DOHH2 (cell line): ENCODE measurements around the gene FARS2.

ENCODE experiments used
- H3F3A ChIP-seq: fragments of 200-600 bp; sonication (generic), shearing (Covaris generic); 2 replicates; pipeline ENCODE4 v1.6.0; 2016; ENCODE audit warnings: antibody characterized with exemption, mild to moderate bottlenecking; ENCODE audit not compliant: control insufficient read depth, insufficient read depth
- H3K27ac ChIP-seq: fragments of 200-600 bp; sonication (generic); 2 replicates; pipeline ENCODE4 v1.5.1; 2014; ENCODE audit warnings: low read depth, mild to moderate bottlenecking, low read length, moderate library complexity
- H3K27me3 ChIP-seq: fragments of 200-600 bp; sonication (generic); 2 replicates; pipeline ENCODE4 v1.6.1; 2014; ENCODE audit warnings: mild to moderate bottlenecking, low read length, mixed read lengths; ENCODE audit not compliant: control insufficient read depth
- H3K36me3 ChIP-seq: fragments of 200-600 bp; sonication (generic); 2 replicates; pipeline ENCODE4 v1.6.1; 2014; ENCODE audit warnings: mild to moderate bottlenecking, low read length, moderate library complexity, mixed read lengths; ENCODE audit not compliant: control insufficient read depth
- H3K4me1 ChIP-seq: fragments of 200-600 bp; sonication (generic); 2 replicates; pipeline ENCODE4 v1.6.1; 2014; ENCODE audit warnings: mild to moderate bottlenecking, low read length, mixed read lengths; ENCODE audit not compliant: control insufficient read depth
- H3K4me2 ChIP-seq: fragments of 200-600 bp; sonication (generic); 2 replicates; pipeline ENCODE4 v1.6.0; 2014; ENCODE audit warnings: mild to moderate bottlenecking, low read length, moderate library complexity
- H3K4me3 ChIP-seq: fragments of 200-600 bp; sonication (generic); 2 replicates; pipeline ENCODE4 v1.5.1; 2014; ENCODE audit warnings: mild to moderate bottlenecking, low read length, mixed read lengths
- H3K79me2 ChIP-seq: fragments of 200-600 bp; sonication (generic); 2 replicates; pipeline ENCODE4 v1.6.1; 2014; ENCODE audit warnings: mild to moderate bottlenecking, low read length, mixed read lengths; ENCODE audit not compliant: control insufficient read depth
- H3K9me2 ChIP-seq: fragments of 200-600 bp; sonication (generic); replicated peaks from 2 replicates; pipeline ENCODE4 v1.6.1; 2014; ENCODE audit warnings: mild to moderate bottlenecking, low read length, mixed read lengths; ENCODE audit not compliant: control insufficient read depth
- H3K9me3 ChIP-seq: fragments of 200-600 bp; sonication (generic); 2 replicates; pipeline ENCODE4 v1.6.1; 2014; ENCODE audit warnings: antibody characterized with exemption, low read length, mixed read lengths; ENCODE audit not compliant: control insufficient read depth, insufficient read depth
- H4K20me1 ChIP-seq: fragments of 200-600 bp; sonication (generic); 2 replicates; pipeline ENCODE4 v1.6.0; 2014; ENCODE audit warnings: low read depth, mild to moderate bottlenecking, antibody characterized with exemption, low read length, moderate library complexity; ENCODE audit not compliant: control insufficient read depth, insufficient read depth
- EZH2phosphoT487 ChIP-seq: fragments of 200-600 bp; sonication (generic); IDR thresholded peaks from 2 replicates; pipeline ENCODE4 v1.6.1; 2017; ENCODE audit warnings: borderline replicate concordance, mild to moderate bottlenecking, antibody characterized with exemption, low read length, moderate library complexity, mixed read lengths
- TF ChIP-seq, protein P1 (sequence below): fragments of 200-600 bp; sonication (generic); IDR thresholded peaks from one replicate; pipeline ENCODE4 v1.5.1; 2014; ENCODE audit warnings: antibody characterized with exemption, mild to moderate bottlenecking, low read depth, low read length; ENCODE audit not compliant: poor library complexity, severe bottlenecking

Gene FARS2

DNA sequence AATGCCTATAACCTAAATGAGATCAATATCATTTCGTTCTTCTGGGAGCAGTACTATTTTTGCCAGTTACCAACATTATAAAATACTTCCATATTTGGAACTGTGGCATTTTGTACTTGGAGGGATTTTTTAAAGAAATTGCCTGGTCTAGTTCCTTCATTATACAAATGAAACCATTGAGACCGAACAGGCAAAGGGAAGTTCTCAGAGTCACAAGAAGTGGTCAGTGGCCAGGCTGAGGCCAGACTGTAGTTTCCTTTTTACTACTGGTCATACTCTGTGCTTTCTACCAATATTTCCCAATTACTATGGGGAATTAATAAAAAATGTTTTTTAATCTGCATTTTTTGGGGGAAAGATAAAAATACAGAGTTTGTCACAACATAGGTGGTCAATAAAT lies 413.4 kb downstream of the FARS2 start:
- H3K27me3 ChIP-seq = no peaks in the 10 kb centered on the region
- H3K9me3 ChIP-seq = no peaks in the 10 kb centered on the region
- H3K4me1 ChIP-seq = peaks cover 15% of the 10 kb centered on the region
- no peaks in the 10 kb centered on the region for H3K79me2 ChIP-seq
- no peaks in the 10 kb centered on the region; the same call in 1 of the 2 replicates for H3F3A ChIP-seq
- TF ChIP-seq, protein P1, sequence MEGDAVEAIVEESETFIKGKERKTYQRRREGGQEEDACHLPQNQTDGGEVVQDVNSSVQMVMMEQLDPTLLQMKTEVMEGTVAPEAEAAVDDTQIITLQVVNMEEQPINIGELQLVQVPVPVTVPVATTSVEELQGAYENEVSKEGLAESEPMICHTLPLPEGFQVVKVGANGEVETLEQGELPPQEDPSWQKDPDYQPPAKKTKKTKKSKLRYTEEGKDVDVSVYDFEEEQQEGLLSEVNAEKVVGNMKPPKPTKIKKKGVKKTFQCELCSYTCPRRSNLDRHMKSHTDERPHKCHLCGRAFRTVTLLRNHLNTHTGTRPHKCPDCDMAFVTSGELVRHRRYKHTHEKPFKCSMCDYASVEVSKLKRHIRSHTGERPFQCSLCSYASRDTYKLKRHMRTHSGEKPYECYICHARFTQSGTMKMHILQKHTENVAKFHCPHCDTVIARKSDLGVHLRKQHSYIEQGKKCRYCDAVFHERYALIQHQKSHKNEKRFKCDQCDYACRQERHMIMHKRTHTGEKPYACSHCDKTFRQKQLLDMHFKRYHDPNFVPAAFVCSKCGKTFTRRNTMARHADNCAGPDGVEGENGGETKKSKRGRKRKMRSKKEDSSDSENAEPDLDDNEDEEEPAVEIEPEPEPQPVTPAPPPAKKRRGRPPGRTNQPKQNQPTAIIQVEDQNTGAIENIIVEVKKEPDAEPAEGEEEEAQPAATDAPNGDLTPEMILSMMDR = no peak
- no peak for TF ChIP-seq EZH2phosphoT487
- no peaks in the 10 kb centered on the region for H3K36me3 ChIP-seq
- no peak overlapping the region for H3K4me3 ChIP-seq
- H3K27ac ChIP-seq = no peak overlapping the region
- no peaks in the 10 kb centered on the region for H4K20me1 ChIP-seq
- H3K9me2 ChIP-seq = no peaks in the 10 kb centered on the region
- no peak overlapping the region for H3K4me2 ChIP-seq

GRCh38 chr6:5676701-5677100 lies 415.4 kb downstream of the FARS2 start:
- no peak overlapping the region for H3K4me3 ChIP-seq
- H4K20me1 ChIP-seq = no peaks in the 10 kb centered on the region
- H3K4me2 ChIP-seq = no peak overlapping the region
- no peaks in the 10 kb centered on the region for H3K36me3 ChIP-seq
- H3K9me3 ChIP-seq = no peaks in the 10 kb centered on the region
- H3K27ac ChIP-seq = no peak overlapping the region
- no peaks in the 10 kb centered on the region for H3K27me3 ChIP-seq
- peaks cover 23% of the 10 kb centered on the region for H3K4me1 ChIP-seq
- no peak for TF ChIP-seq EZH2phosphoT487
- TF ChIP-seq, protein P1 = no peak
- no peaks in the 10 kb centered on the region for H3K79me2 ChIP-seq
- H3K9me2 ChIP-seq = no peaks in the 10 kb centered on the region
- 0 out of 2 replicates have a peak, but pooled peaks cover 7% of the 10 kb centered on the region for H3F3A ChIP-seq

GRCh38 chr6:5677219-5678000 lies 416.1 kb downstream of the FARS2 start:
- no peaks in the 10 kb centered on the region for H3K79me2 ChIP-seq
- TF ChIP-seq, protein P1 = no peak
- no peak for TF ChIP-seq EZH2phosphoT487
- H4K20me1 ChIP-seq = no peaks in the 10 kb centered on the region
- H3K36me3 ChIP-seq = no peaks in the 10 kb centered on the region
- no peak overlapping the region for H3K4me3 ChIP-seq
- H3F3A ChIP-seq = 0 out of 2 replicates have a peak, but pooled peaks cover 7% of the 10 kb centered on the region
- no peaks in the 10 kb centered on the region for H3K9me3 ChIP-seq
- no peak overlapping the region for H3K27ac ChIP-seq
- H3K9me2 ChIP-seq = no peaks in the 10 kb centered on the region
- H3K4me2 ChIP-seq = no peak overlapping the region
- no peaks in the 10 kb centered on the region for H3K27me3 ChIP-seq
- peaks cover 26% of the 10 kb centered on the region for H3K4me1 ChIP-seq
